Spleen (tissue), 11 donors: ENCODE results near the gene PCSK1. TPM values are rescaled to one million over a fixed set of nuclear protein-coding genes. Genes with fewer than 3 reads are reported as not detected.

Experiments
- DNase-seq: peaks from one replicate; pipeline ENCODE4 v3.0.0-alpha.2; 2020
- H3K27ac ChIP-seq, 8 donors: fragments of 200-600 bp; sonication (generic) in 7 of 8; 1 replicate in 4 of 8; 2 replicates in 4 of 8; pipeline versions ENCODE4 v1.5.0 to v1.8.0; 2016 to 2021; ENCODE audit warnings: inconsistent platforms in 4 of 8, mild to moderate bottlenecking in 4 of 8, moderate library complexity in 1 of 8
- H3K27me3 ChIP-seq, 7 donors: fragments of 200-600 bp; sonication (generic) in 6 of 7; replicated peaks in 1 of 7; 1 replicate in 4 of 7; 2 replicates in 3 of 7; pipeline versions ENCODE4 v1.5.0 to v1.8.0; 2016 to 2021; ENCODE audit warnings: inconsistent platforms in 3 of 7, mild to moderate bottlenecking in 1 of 7
- H3K36me3 ChIP-seq, 6 donors: fragments of 200-600 bp; sonication (generic) in 5 of 6; 1 replicate in 4 of 6; 2 replicates in 2 of 6; pipeline versions ENCODE4 v1.5.0 to v1.8.0; 2016 to 2021; ENCODE audit warnings: inconsistent platforms in 2 of 6
- H3K4me1 ChIP-seq, 6 donors: fragments of 200-600 bp; sonication (generic) in 5 of 6; 1 replicate in 3 of 6; 2 replicates in 3 of 6; pipeline versions ENCODE4 v1.5.0 to v1.8.0; 2016 to 2021; ENCODE audit warnings: inconsistent platforms in 3 of 6
- H3K4me3 ChIP-seq, 8 donors: fragments of 200-600 bp; sonication (generic) in 7 of 8; 1 replicate in 4 of 8; 2 replicates in 4 of 8; pipeline versions ENCODE4 v1.5.0 to v1.8.0; 2016 to 2021; ENCODE audit warnings: inconsistent platforms in 4 of 8, mild to moderate bottlenecking in 4 of 8, moderate library complexity in 2 of 8
- H3K9me3 ChIP-seq, 8 donors: fragments of 200-600 bp; sonication (generic) in 7 of 8; 1 replicate in 4 of 8; 2 replicates in 4 of 8; pipeline versions ENCODE4 v1.5.0 to v1.8.0; 2016 to 2021; ENCODE audit warnings: inconsistent platforms in 4 of 8
- CTCF ChIP-seq, 11 experiments: fragments of 200-600 bp in 7 of 11; fragments of 450-650 bp in 4 of 11; sonication (generic) in 4 of 11; IDR thresholded peaks in 8 of 11; conservative IDR thresholded peaks in 3 of 11; 1 replicate in 7 of 11; 2 replicates in 4 of 11; pipeline versions ENCODE4 v1.4.0 to v1.8.0; 2016 to 2021; ENCODE audit warnings: antibody characterized with exemption in 11 of 11, inconsistent platforms in 4 of 11, mild to moderate bottlenecking in 1 of 11
- POLR2A ChIP-seq, 3 donors: fragments of 450-650 bp; IDR thresholded peaks; one replicate each; pipeline ENCODE4 v1.5.1; 2017; ENCODE audit warnings: antibody characterized with exemption in 3 of 3, mild to moderate bottlenecking in 1 of 3
- POLR2AphosphoS5 ChIP-seq, 3 donors: sonication (generic); formaldehyde crosslinking; IDR thresholded peaks; one replicate each; pipeline ENCODE4 v1.5.1; 2017; ENCODE audit warnings: antibody characterized with exemption in 3 of 3
- WGBS, 5 donors: extraction: QIAGEN DNeasy Blood & Tissue Kit in 3 of 5; methylation state at CpG; one replicate each; pipeline versions ENCODE4 v1.1.5 to v1.1.7; 2013 to 2018; 5-methylcytosine and 5-hydroxymethylcytosine counted together
- intact Hi-C: fragments of 100-400 bp; cut with DNase I; formaldehyde crosslinking; loops from one replicate; pipeline ENCODE4 v1.15.0; 2023; ENCODE audit warnings: low total_unique reads
- polyA plus RNA-seq, 3 donors: library from polyadenylated mRNA; stranded (reverse); fragments of 200-250 nt; gene quantifications; one replicate each; pipeline ENCODE4 v1.2.1, GENCODE V29; 2013
- total RNA-seq, 7 donors: library from RNA; depleted of rRNA in 3 of 7; stranded (reverse); fragments of >200 nt in 3 of 7; fragmentation: NEBNext Ultra II Directional in 4 of 7; extraction: Animal tissue kit (Norgen Biotek cat#: 25700) in 4 of 7; gene quantifications; one replicate each; pipeline versions ENCODE4 v1.1.0 to v1.2.1, GENCODE V29; 2016 to 2021
- donor health status: healthy with polysubstance abuse.
- donor health status: DM: no; HTN: no; CAD: no; lungs with moderate emphysema.
- donor health status: DM: no; HTN: no; CAD: no.
- donor health status: Bipolar disorder and iron deficiency.
- donor health status: healthy.
- donor health status: DM: no; HTN: no; CAD: no.
- donor health status: DM: yes; HTN: yes; CAD: no.

PCSK1 gene
- total and polyA plus RNA-seq, 10 donors: 0.04 to 0.72 (median 0.23) TPM; not detected in 2

GRCh38 chr5:96381526-96381925, 51.5 kb downstream of the PCSK1 start:
- TF ChIP-seq POLR2AphosphoS5 (IDR thresholded peaks at IDR 0.05) (no peak), CTCF (IDR thresholded peaks at IDR 0.05 in 8 of 11, conservative IDR thresholded peaks at IDR 0.05 in 3 of 11) (no peak), POLR2A (IDR thresholded peaks at IDR 0.05) (no peak)
- H3K4me1 ChIP-seq: no peaks in the 10 kb centered on the region
- intact Hi-C loops: no loop called here
- 46 to 75% (median 60%) methylated on average over 5 of the region's 5 CpGs for WGBS, 5 donors
- no peaks in the 10 kb centered on the region for H3K27me3 ChIP-seq
- H3K27ac ChIP-seq: no peak overlapping the region
- H3K4me3 ChIP-seq: no peak overlapping the region
- no peaks in the 10 kb centered on the region for H3K36me3 ChIP-seq
- no peak for DNase-seq
- no peaks in the 10 kb centered on the region for H3K9me3 ChIP-seq

GRCh38 chr5:96379896-96380295, 53.2 kb downstream of the PCSK1 start:
- no peak for TF ChIP-seq CTCF (IDR thresholded peaks at IDR 0.05 in 8 of 11, conservative IDR thresholded peaks at IDR 0.05 in 3 of 11)
- TF ChIP-seq POLR2AphosphoS5 (IDR thresholded peaks at IDR 0.05): no peak
- TF ChIP-seq POLR2A (IDR thresholded peaks at IDR 0.05): no peak
- no peak for DNase-seq
- no peaks in the 10 kb centered on the region for H3K4me1 ChIP-seq

GRCh38 chr5:96377597-96377996, 55.5 kb downstream of the PCSK1 start:
- Histone ChIP-seq H3K27me3 (no peaks in the 10 kb centered on the region), H3K9me3 (no peaks in the 10 kb centered on the region), H3K4me3 (no peak overlapping the region), H3K36me3 (no peaks in the 10 kb centered on the region), H3K27ac (no peak overlapping the region), H3K4me1 (no peaks in the 10 kb centered on the region)
- no peak for DNase-seq
- TF ChIP-seq CTCF (IDR thresholded peaks at IDR 0.05 in 8 of 11, conservative IDR thresholded peaks at IDR 0.05 in 3 of 11) (no peak), POLR2AphosphoS5 (IDR thresholded peaks at IDR 0.05) (no peak), POLR2A (IDR thresholded peaks at IDR 0.05) (no peak)
- intact Hi-C loops: no loop called here

More at GRCh38 chr5:96379896-96380295, 53.2 kb downstream of the PCSK1 start:
- H3K36me3 ChIP-seq: no peaks in the 10 kb centered on the region
- no peak overlapping the region for H3K4me3 ChIP-seq
- intact Hi-C loops: no loop called here
- no peaks in the 10 kb centered on the region for H3K9me3 ChIP-seq
- 83 to 93% (median 89%) methylated on average over 5 of the region's 5 CpGs for WGBS, 5 donors
- H3K27me3 ChIP-seq: no peaks in the 10 kb centered on the region
- H3K27ac ChIP-seq: no peak overlapping the region

- TF ChIP-seq POLR2AphosphoS5 (IDR thresholded peaks at IDR 0.05) (no peak), CTCF (IDR thresholded peaks at IDR 0.05 in 8 of 11, conservative IDR thresholded peaks at IDR 0.05 in 3 of 11) (no peak), POLR2A (IDR thresholded peaks at IDR 0.05) (no peak)
- no peak overlapping the region for H3K4me3 ChIP-seq
- no peaks in the 10 kb centered on the region for H3K4me1 ChIP-seq
- H3K27me3 ChIP-seq: no peaks in the 10 kb centered on the region
- 46 to 49% (median 49%) methylated on average over 2 of the region's 2 CpGs for WGBS, 5 donors
- no peaks in the 10 kb centered on the region for H3K9me3 ChIP-seq
- no peak overlapping the region for H3K27ac ChIP-seq
- intact Hi-C loops: no loop called here
- no peak for DNase-seq
- H3K36me3 ChIP-seq: no peaks in the 10 kb centered on the region
Observed at GRCh38 chr5:96377167-96377566, 55.9 kb downstream of the PCSK1 start.
